GM12873 (cell line): ENCODE results near the gene IL1RAPL2.

Experiments
- CTCF ChIP-seq: IDR thresholded peaks from 2 replicates; pipeline ENCODE4 v1.5.1; 2012; ENCODE audit warnings: low read depth, mild to moderate bottlenecking, moderate library complexity, low read length, control low read depth; ENCODE audit not compliant: insufficient read depth; ENCODE audit errors: missing control alignments

The IL1RAPL2 gene

GRCh38 chrX:104566681-104567501 lies 892 bp downstream of the IL1RAPL2 start:
- TF ChIP-seq CTCF: no peak

DNA sequence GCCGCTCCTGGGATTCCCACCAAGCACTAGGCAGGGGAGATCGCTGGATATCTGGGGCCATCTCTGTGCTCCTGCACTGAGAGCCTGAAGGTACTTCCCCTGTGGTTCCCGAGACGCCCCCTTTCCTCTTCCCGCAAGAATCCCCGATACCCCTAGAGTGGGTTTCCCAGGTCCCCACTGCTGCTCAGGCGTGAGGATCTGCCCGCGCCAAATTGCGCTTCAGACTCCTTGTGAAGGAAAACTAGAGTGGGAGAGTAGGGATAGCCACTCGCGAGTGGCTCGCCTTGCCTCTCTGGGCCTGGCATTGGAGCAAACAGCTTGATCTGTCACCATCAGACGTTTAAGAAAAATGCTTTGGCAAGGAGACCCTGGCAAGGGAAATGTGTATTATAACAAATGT lies 1.5 kb downstream of the IL1RAPL2 start:
- no peak for TF ChIP-seq CTCF

DNA sequence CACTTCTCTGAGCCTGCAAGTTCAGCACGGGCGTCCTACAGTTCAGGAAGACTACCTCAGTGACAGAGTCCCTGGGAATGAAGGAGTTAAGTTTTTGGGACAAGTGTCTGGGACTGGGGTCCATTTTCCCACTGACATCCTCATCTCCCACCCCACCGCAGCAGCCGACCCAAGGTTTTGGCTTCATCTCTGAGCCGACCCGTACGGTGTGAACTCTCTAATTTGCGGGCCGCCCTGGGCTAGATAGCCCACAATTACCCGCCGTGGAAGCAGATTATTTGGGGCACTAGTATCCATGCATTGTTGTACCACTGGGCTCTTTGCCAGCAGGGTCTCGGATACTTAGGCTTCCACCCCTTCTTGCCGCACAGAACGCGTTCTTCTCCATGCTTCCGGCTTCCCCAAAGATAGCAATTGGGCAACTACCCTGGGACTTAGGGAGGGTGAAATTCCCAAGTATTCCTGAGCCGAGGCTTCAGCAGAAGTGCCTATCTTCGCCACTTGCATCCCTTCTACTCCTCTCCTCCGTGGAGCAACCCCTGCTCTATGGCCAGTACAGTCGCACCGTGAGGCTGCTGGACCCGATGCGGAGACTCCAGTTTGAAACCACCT lies 2.4 kb downstream of the IL1RAPL2 start:
- TF ChIP-seq CTCF: no peak

GRCh38 chrX:104618106-104618895 lies 52.3 kb downstream of the IL1RAPL2 start:
- no peak for TF ChIP-seq CTCF

GRCh38 chrX:104621781-104622180 lies 55.8 kb downstream of the IL1RAPL2 start:
- no peak for TF ChIP-seq CTCF

DNA sequence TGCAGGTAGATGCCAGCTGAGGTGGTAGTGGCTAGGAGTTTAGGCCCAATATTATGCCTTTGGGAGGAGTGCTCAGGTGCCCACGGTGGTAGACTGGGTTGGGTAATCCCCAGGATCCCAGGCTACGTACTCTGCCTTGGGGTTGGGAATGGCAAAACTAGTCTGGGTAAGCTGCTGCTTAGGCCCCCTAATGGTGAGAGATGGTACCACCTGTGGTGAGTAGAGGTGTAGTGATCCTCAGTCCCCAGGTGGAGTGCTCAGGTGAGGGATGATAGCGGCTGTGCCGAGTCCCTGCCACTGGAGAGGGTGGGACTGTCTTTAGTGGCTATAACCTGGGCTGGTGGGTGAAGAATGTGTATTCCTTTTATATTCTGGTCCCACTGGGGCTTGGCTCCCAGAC lies 75.2 kb downstream of the IL1RAPL2 start:
- peak; percentile 45 for TF ChIP-seq CTCF

DNA sequence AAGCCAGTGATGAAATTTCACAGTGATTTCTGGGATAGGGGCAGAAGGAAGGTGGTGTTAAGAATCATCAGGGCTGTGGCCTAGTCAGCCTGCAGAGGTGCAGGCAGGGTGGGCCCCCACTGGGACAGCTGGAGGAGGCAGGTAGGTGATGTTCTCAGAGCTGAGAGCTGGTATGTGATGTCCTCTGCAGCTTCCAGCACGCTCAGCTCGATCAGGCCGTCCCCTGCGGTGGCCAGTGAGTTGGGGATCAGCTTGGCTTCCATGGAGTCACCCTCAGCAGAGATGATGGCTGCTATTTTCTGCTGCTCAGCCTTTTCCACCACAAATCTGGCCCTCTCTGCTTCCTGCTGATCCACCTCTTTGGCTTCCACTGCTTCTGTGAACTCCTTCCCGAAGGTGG lies 81.1 kb downstream of the IL1RAPL2 start:
- TF ChIP-seq CTCF: no peak
